Measurements from ENCODE around the gene TMEM63A.
"Not testable (repeated sequence)": the region's sequence is repeated elsewhere in the genome, so short reads cannot be mapped to it uniquely, and the experiment has no call there.

Gene TMEM63A

DNA sequence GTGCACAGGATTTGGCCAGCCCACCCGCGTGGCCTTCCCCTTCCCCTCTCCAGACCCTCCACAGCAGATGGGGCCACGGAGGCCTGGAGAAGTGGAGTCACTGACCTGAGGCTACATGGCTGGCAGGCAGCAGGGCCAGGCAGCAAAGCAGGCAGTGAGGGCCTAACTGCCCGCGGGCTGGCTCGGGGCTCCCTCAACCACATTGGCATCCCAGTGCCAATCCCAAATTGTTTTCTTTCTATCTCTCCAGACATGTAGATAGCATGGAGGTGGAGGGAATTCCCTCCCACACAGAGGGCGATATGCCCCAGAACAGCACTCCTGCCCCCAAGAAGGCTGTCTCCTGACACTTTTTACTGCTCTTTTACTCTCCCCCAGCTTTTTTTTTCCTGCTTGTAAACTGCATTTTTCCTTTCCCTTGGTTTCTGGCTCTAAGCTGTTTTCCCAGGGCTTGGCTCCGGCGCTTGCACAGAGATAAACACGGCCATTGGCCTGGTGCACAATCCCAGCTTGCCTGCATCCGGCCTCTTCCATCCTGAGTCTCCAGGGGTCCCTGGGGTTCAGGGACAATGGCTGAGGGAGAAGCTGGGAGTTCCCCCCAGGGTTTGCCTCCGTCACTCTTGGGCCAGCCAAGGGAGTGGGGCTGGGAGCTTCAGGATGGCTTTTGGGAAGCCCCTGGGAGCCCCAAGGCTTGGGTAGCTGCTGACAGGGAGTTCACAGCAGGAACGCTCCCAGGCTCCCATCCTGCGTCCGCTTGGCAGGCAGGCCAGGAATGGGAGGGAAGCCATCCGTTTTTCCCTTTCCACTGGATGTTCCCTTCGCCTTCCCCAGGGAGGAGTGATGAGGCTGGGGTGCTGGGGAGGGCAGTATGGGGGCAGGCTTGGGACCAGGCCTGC, 65.3 kb downstream of the TMEM63A start:
- no peak for DNase-seq

DNA sequence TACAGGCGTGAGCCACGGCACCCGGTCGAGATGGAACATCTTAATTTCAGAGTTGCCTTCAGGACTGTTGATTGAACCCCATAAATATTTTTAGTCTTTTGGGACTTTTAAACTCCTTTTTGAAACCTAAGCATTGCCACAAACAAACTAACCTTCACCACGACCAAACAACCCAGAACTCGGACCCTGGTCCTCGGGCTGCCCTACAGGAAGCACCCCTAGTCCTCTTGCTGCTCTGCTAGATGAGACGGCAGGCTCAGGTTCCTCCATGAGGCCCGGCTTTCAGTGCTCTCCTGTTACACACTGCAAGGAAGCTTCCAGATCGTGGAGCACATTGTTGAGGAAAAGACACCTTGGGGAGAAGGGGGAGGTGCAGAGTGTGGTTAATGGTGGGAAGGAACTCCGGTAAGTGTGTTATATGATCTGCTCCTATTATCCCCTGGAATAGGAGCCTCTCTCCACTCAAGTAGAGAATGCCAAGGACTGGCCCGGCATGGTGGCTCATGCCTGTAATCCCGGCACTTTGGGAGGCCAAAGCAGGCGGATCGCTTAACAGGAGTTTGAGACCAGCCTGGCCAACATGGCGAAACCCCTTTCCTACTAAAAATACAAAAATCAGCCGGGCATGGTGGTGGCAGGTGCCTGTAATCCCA, 66.5 kb downstream of the TMEM63A start:
- DNase-seq: peak; percentile 17

DNA sequence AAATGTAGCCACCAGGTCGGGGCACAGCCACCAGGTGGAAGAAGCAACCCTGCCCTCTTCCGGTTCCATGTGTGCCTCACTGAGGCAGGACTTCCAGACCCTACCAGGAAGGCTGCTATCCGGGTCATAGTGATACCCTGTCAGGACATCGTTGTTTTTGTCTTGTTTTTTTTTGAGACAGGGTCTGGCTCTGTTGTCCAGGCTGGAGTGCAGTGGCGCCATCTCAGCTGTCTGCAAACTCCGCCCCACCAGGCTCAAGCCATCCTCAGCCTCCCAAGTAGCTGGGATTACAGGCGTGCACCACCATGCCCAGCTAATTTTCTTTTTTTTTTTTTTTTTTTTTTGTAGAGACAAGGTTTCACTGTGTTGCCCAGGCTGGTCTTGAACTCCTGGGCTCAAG, 67.1 kb downstream of the TMEM63A start:
- not testable (repeated sequence) for DNase-seq

DNA sequence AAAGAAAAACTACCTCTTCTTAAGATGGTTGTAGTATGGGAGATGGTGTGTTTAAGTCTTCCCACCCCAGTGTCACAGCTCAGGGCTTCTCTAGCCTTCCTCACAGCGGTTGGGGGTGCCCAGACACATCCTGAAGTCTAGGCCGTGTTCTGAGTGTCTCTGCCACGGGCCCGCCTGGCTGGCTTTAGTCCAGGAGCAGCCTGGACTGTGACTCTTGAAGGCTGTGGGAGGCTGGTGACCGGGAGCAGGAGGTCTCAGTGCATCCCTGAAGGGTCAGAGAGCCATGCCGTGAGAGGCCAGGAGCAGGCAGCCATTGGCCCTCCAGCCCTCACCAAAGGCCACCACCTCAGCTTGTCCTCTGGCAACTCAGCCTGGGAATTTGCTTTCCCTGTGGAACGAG, 67.8 kb downstream of the TMEM63A start:
- no peak for DNase-seq

DNA sequence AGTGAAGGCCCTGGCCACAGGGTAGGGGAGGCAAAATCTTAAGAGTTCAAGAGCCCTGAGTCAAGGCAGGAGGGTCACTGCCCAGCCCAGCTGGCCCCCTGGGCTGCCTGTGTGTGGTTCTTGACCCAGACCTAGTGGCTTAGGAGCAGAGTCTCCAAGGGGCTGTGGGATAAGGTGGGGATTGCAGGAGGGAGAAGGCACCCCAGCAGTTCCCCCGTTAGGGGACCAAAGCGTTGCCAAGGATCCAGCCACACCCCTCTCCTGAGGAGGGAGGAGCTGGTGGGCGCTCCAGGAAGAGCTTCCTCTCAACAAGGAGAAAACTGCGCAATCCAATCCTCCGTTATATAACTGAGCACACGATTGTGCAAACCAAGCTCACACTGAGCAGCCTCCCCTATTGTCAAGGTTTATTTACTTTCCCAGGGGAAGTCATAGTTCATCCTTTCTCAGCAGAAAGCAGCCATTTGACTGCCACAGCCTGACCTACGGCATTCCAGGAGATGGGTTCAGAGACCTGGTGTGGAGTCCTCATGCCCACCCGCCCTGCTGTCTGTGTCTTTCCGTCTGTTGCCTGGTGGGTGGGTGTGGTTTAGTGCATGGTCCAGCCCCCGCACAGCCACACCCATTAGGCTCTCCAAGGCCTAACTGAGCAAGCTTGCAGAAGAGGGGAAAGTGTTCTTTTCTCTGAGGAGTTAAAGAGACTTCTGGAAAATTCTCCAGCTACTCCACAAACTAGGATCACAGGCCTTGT, 68.8 kb downstream of the TMEM63A start:
- peak; percentile 12 for DNase-seq

DNA sequence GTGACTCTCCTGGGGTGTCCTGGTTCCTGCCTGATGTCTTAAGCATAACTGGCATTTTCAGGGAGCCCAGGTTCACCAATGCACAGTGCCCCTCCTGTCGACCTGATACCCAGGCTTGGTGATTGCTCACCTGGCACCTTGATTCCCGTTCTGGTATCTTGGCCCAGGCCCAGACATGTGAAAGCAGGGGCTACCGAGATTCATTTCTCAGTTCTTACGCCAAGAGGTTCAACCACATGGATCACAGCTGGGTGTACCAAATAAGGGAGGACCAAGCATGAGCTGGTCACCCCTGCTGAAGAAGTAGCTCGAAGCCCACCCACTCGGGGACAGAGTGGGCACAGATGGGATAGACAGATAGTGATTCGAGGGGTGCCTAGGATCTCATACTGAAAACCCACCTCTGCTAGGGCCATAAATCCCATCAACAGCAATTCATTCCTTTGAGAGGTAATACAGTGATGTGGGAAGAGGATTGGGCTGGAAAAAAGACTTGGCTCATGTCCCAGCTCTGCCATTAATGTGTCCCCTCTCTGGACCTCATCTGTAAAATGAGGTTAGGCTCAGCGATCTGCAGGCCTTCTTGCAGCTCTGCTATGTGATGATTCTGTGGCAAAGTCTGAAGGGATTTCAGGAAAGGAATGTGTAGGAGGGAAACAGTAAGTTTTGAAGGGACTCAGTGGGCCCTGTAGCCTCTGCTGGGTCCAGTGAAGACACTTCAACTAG, 69.5 kb downstream of the TMEM63A start:
- DNase-seq: peak; percentile 10

DNA sequence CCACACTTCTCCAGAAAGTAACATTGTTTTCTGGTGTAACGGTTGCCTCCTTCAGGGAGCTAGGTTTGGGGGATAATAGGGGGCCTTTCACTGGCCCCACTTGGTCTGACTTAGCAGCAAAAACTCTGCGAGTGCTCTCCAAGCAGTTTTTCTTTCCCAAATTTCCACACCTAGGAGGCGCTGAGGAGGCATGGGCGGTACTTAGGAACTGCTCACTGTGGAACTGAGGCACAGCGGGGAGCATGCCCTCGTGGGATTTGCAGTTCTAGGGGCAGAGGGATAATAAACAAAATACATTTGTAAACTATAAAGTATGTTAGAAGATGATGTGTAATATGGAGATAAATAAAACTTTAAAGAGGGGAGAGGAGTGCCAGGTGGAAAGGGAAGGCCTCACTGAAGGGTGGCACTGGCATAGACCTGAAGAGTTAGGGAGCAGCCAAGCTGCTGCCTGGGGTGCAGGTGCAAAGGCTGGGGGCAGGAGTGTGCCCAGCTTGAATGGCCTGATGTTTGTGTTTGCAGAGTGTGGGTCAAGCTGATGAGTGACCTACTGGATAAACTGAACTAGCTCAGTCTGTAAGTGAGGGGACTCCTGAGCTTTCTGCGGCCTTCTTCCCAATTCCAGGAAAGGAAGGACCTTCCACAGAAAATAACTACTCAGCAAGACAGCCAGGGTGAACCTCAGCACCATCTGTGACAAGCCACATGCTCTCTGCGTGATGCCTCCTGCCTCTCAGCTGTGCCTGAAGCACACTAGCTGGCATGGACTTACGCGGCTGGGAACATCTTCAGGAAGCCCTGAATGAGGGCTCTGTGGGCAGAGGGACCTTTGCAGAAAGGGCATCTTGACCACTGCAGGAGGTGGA, 70.3 kb downstream of the TMEM63A start:
- DNase-seq: no peak

DNA sequence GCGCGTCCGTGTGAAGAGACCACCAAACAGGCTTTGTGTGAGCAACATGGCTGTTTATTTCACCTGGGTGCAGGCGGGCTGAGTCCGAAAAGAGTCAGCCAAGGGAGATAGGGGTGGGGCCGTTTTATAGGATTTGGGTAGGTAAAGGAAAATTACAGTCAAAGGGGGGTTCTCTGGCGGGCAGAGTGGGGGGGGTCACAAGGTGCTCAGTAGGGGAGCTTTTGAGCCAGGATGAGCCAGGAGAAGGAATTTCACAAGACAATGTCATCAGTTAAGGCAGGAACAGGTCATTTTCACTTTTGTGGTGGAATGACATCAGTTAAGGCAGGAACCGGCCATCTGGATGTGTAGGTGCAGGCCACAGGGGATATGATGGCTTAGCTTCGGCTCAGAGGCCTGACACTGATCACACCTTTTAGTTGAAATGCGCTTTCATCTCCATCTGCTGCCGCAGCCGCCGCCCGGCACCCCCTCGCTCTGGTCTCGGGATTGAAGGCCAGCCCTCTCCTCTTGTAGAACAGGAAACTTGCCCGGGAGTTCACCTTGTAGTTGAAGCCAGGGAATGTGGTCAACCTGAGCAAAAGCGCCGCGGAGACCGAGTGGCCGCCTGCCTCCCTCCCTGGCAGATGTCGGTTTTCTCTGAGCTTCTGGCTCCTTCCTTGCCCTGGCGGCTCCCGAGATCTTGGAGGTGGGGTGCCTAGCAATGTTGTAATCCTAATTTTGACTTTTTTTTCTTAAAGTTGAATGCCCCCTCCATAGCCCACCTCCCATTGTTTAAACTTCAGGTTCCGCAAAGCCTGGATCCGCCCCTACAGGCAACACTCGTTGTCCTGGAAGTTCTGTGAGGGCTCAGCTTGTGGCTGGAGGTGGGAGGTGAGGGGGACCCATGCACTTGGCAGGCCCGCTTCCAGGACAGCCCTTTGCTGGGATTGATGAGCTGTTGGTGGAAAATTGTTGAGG, 71.3 kb downstream of the TMEM63A start:
- DNase-seq: peak; percentile 4

DNA sequence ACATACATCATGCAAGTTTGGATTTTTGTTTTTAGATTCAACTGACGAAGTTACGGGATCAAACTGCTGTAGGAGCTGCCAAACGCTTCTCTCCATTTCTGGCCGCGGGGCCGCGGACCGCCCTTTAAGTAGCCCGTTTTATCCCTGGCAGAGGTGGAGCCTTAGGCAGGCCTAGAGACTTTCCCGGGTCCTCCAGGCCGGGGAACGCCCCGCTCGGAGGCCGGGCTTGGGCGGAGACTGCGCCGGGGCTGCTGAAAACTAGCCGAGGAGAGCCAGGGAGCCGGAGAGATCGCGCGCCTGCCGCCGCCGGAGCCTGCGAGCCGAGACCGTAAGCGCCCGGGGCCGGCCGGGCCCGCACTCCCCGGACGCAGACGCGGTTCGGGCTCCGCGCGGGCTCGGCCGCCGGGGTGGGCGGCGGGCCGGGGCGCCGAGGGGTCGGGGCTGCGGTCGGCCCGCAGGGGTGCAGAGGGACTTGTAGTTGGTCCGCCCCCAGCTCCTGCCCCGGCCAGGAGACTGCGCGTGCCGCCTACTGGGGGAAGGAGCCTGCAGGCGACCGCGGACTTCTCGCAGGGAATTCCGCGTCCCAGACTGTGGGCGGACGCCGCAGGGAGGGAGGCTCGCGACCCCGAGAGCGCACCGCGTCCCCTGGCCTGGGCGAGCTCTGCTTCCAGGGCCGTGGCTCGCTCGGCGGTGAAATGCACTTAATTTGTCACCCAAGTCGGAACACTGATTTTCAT, 72.2 kb downstream of the TMEM63A start, which contains the start of gene EPHX1:
TSS of gene EPHX1 (plus strand) at position 283 of the 737 bp plus-strand sequence. CDS start 18,606 bp downstream, outside the sequence.
- peak; percentile 84 for DNase-seq

DNA sequence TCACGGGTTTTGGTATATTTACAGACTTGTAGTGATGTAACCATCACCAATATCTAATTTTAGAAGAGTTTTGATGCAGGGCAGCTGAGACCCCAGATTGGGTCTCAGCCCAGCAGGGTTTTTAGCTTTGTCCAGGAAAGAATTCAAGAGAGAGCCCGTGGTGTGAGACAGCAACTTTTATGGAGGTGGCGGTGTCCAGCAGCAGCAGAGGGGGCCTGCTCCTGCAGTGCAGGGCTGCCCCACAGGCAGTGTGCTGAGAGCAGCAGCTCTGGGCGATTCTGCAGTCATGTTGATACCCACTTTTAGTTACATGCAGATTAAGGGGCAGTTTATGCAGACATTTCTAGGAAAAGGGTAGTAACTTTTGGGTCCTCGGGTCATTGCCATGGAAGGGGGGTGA, 74.0 kb downstream of the TMEM63A start:
- DNase-seq: no peak

DNA sequence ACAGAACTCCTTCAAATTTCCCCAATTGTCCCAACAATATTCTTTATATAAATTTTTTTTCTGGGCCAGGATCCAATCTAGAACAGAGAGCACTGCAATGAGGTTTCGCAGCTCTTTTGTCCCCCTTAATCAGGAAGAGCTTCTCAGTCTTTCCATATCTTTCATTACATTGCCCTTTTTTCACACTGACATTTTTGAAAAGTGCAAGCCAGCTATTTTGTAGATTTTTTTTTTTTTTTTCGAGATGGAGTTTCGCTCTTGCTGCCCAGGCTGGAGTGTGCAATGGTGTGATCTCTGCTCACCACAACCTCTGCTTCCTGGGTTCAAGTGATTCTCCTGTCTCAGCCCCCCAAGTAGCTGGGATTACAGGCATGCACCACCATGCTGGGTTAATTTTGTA, 75.4 kb downstream of the TMEM63A start:
- DNase-seq: not testable (repeated sequence)

DNA sequence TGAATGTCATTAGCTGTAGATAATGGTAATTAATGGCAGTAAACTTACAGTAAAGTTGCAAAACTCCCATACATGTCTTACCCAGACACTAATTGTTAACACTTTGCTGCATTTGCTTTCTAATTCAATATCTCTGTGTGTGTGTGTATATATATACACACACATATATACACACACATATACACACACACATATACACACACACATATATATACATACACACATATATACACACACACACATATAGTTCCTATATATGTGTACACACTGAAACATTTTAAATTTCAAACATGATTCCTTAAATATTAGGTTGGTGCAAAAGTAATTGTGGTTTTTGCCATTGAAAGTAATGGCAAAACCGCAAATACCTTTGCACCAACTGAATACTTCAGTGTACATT, 75.9 kb downstream of the TMEM63A start:
- no peak for DNase-seq

DNA sequence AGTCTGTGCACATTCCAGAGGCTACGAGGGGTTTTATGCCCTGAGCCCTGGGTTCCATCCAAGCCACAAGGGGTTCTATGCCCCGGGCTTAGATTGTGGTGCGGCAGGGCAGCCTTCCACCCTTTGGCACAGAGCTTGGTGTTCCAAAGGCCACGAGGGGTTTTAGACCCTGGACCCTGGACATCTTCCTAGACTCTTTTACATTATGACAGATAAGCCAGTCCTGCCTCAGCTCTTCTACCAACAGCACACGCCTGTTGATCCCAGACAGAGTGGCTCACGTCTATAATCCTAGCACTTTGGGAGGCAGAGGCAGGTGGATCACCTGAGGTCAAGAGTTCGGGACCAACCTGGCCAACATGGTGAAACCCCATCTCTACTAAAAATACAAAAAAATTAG, 81.0 kb downstream of the TMEM63A start:
- not testable (repeated sequence) for DNase-seq

DNA sequence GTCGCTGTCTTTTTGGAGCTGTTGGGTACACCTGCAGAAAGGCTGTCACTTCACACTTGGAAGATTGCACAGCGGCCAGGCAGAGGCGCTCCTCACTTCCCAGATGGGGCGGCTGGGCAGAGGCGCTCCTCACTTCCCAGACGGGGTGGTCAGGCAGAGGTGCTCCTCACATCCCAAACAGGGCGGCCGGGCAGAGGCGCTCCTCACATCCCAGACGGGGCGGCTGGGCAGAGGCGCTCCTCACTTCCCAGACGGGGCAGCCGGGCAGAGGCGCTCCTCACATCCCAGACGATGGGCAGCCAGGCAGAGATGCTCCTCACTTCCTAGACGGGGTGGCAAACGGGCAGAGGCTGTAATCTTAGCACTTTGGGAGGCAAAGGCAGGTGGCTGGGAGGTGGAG, 86.1 kb downstream of the TMEM63A start:
- DNase-seq: not testable (repeated sequence)
